Activated effector memory CD4-positive, alpha-beta T cell treated with Interleukin-2 at 50 U/mL for 16 hours (primary cell): Measurements from ENCODE around the gene KIAA1614.
"Not testable (repeated sequence)": the region's sequence is repeated elsewhere in the genome, so short reads cannot be mapped to it uniquely, and the experiment has no call there.

Experiments used
- DNase-seq: peaks from one replicate; pipeline ENCODE4 v3.0.0-alpha.2; 2020

Gene KIAA1614

DNA sequence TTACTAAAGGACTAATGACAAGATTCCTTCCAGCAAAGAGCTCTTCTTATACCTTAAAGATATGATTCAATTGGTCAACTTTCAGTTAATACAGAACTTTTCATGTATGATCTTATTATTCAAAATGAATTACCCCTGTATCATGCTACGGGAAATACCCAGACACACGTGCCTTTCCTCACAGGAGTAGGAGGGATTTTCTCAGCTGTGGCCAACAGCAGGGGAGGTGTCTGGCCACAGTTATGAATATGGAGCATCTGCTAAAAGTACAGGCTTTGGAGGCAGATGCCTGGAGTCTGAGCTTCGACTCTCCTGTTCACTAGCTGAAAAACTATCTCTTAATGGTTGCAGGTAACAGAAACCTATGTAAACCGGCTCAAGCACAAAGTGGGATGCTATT lies 53.6 kb downstream of the KIAA1614 start:
- DNase-seq: no peak

DNA sequence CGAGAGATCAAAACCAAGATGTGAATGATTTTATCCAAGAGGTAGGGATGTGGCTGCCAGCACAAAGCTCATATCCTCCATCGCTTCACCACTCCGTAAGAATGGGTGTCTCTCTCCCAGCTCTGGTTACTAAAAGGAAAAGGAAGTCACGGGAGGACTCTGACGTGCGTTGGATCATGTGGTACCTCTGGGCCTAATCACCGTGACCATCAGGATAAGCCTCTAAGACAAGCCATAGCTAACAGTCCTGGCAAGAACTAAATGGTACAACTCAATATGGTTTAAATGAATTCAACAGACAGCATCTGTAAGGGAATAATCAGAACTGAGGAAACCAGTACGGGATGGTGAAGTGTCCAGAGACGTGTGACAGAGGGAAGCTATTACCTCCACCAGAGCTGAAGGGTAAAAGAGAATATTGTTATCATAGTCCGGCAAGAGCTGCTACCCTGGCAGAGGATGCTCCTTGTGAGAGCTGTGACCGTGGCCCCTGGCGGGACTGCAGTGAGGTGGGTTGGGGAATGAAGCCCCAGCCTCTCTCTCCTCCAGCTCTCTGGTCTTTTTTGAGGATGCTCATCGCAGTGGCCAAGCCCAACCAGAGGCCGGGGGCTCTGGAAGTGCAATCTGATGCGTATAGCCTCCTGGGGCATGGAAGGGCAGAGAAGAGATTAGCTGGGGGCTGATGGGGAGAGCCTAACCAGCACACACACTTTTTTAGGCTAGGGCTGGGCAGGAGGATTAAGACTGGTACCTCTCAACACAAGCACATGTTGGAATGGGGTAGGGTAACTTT lies 54.2 kb downstream of the KIAA1614 start:
- DNase-seq: no peak

DNA sequence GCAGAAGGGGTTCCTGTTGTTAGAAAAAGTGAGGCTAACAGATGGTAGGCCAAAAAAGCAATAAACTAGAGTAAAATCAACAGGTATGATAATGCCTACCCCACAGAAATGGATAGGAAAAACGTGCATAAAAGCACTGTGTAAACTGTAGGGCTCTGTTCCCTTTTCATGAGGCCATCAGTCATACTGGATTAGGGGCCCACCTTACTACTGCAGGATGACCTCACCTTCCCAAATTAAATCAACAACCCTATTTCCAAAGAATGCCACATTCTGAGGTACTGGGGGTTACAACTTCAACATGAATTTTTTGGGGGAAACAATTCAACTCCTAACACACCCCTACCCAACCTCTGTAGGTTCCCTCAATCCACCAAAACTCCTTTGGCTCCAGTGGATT lies 54.9 kb downstream of the KIAA1614 start:
- DNase-seq: no peak

DNA sequence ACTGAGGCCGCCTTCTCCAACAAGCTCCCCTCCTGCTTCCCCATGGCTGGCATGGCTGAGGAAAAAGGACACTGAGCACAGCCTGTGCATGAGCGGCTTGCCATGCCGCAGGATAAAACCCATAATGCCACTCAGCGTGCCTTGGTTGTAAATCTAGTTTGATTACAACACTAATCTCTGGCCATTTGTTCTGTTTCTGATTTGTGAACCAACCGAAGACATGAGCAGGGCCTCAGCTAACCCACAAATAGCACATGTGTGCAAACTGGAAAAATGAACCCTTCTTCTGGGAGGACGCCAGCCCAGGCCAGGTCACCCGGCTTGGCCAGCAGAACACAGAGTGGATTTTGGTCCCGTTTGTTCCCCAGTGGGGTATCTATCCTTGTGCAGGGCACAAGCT lies 56.1 kb downstream of the KIAA1614 start:
- DNase-seq: not testable (repeated sequence)

DNA sequence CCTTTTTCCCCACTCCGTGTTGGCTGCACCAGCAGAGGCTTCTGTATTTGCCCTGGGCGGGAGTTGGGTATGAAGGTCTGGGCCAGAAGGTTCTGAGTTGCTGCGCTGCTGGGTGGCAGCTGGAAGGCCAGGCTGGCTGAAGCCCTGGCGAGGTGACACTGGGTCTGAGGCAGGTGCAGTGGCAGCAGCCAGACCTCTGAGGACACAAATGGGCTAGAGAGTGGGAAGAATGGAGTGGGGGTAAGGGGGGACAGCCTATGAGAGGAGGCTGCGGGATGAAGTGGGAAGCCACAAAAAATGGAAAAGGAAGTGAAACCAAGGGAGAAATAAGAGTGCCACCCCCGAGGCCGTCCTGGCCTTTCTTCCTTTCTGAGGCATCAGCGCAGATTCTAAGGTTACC lies 56.7 kb downstream of the KIAA1614 start:
- DNase-seq: no peak

DNA sequence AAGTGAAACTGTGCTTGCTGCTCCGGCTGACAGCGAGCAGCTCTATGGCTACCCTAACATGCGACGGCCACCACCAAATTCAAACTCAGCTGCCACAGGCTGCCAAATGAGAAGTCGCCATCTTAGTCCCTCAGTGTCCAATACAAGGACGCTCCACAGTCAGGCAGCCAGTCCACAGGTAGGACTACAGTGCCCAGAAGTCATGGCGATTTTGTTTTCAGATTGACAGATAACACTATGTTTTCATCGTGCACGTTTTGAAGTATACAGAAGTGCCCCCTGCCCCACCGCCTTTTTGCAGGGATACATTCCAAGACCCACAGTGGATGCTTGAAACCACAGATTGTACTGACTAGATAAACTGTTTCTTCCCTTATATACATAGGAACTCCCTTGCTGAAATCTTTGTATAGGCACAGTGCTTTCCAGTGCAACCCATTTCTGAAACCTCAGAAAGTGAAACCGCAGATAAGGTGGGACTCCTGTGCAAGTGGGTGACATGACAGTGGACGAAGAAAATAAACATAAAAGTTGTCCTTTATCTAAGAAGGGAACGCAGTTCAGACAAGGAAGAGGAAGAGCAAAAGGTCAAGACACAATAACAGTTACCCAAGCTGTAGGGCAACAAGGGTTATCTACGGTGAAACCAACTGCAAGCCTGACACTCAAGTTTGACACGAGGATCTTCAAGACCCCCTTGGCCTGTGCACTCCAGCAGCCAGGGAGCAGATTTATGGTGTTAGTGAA lies 57.8 kb downstream of the KIAA1614 start:
- no peak for DNase-seq

DNA sequence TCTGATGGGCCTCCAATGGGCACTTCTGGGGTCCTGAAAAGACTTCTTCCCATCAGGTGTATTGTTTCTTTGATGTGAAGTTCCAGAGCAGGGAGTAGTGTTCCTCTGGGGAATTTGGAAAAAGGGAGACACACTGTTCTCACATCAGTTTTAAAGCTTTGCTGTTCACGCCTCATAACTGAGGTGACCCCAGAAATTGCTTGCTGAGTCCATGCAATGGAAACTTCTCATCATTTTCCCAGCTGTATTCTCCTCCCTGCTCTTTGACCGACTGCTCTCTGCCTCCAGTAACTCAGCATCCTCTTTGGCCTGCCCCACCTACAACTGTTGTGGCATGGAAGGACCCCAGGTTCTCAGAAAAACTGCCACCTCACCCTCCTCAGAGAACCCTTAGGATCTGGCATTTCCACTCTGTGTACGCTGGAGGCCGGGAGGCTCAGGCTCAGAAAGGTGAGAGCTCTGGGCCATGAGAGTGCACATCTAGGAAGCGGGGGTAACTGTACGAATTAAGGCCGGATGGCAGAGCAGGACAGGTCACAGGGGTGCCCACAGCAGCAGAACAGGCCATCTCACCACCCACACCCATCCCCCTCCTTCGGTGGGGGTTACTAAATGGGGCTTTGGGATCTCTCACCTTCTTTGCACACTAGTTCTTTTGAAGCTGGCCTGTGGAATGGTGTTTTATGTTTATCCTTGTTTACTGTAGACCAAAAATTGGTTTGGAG lies 58.7 kb downstream of the KIAA1614 start:
- no peak for DNase-seq

DNA sequence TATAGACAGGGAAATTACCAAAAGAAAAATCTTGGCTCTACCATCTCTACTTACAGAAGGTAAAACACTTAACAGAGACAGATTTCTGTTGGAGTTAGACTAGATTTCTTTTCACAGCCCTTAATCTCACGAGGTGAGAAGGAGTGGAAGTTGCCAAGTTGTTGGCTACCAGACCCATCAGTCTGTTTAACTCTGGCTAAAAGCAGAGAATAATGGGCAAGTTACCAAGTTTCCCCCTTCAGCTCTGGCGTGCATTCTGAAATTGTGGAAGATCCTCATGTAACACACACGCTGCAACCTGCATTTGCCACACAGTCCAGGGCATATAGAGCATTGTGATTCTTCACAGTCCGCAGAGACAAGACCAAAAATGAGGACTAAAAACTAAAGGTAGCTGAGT lies 60.7 kb downstream of the KIAA1614 start:
- DNase-seq: no peak

DNA sequence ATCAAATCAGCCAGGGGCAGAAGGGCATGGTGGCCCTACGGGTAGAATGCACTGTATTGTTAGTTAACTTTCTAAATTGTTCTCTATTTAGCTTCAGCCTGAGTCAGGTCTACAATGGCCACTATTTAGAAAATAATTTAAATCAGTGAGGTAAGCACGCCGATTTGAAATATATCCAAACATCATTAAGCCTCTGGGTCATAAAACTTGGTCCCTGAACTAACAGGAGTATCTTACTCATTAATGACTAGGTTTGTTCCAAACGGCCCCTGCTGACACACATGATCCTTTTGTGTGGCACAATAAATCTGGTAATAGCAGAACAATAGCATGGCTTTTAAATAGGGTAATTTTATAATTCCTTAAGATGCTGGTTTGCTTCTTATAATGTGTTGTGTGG lies 61.5 kb downstream of the KIAA1614 start:
- DNase-seq: no peak

DNA sequence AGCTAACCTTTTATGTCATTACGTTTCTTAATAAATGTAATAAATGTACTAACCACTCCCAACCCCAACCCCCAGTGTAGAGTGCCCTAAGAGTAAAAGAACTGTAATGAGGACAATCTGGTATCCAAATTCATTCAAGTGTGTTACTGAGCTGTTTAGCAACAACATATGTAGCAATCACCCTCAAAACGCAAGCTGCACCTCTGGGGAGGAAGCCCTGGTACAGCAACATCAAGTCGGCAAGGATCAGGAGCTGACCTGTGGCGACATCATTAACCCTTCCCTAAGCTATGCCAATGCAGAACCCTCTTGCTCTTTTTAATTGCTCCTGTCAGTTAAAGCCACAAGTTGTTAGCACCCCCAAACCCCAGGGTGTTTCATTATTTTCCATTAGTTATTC lies 62.9 kb downstream of the KIAA1614 start:
- DNase-seq: no peak

DNA sequence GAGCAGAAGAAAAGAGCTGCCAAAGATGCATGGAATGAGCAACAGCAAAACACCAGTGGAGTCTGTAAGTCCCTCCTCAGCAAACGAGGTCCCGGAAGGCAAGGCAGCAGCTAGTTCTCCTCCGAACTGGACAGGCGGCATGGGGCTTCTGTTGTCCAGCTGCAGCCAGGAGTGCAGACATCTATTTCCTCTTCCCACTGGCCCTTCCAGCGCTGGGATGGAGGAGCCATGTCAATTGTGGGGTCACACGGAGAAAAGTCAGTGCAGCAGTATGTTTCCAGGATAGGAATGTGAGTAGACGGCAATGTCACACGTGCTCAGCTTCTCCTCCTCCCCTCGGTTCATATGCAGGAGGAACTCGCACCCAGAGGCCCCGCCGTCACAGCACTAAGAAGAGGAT lies 63.5 kb downstream of the KIAA1614 start:
- no peak for DNase-seq

DNA sequence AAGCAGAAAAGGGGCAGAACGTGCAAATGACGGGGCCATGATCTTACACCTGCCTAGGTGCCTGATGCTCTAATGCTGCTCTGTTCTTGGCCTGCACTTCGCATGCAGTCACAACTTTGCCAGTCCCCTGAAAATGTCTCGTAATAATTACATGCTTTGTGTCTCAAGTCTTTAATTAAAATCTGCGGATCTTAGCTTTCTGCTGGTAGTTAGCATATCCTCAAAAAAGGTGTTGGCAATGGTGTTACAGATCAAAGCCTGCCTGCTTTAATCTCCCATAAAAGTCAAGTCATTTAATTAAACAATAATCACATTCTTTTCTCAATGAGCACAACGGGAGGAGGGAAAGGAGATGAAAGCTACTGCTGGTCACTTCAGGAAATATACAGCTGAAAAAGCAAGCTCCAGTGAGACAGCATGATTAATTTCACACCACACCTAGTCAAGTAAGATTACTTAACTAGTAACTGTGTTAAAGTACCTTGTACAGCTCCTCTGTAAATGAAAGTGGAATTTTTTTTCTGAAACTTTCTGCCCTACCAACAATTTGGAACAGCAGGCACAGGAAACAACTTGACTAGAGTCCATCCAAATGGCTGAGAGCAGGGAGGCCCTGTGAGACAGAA lies 64.1 kb downstream of the KIAA1614 start:
- DNase-seq: no peak

DNA sequence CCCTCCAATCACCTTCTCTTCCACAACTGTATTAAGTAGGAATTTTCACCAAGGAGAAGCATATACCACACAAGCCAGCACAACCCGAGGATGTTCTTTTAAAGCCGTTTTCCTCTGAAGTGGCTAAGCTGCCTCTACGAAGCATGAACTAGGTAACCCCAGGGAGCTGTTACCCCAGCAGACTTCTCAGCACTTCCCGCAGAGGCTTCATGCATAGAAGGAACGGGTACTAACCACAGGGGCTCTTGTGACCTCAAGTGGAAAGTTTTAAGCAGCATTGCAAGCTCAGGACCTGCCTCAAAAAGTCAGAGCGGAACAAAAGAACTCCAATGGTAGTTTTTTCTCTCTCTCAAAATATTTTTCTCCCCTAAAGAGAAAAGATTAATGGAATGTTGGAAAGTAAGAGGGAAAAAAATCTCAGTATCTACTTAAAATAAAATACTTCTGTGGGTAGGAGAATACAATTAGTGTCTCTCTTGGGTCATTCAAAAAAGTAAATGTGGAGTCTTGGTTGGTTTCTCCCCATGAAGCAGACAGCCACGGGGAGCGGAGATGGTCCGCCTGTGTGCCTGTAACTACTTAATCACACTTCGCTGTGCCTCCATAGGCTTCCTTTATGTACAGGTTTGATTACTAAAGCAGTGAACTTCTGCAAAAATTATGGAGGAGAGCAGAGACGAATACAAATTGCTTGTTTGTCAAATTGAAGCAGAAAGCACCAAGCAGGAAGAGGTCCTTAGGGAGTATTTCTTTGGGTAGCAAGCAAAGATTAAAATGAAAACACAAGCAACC lies 69.1 kb downstream of the KIAA1614 start:
- no peak for DNase-seq

DNA sequence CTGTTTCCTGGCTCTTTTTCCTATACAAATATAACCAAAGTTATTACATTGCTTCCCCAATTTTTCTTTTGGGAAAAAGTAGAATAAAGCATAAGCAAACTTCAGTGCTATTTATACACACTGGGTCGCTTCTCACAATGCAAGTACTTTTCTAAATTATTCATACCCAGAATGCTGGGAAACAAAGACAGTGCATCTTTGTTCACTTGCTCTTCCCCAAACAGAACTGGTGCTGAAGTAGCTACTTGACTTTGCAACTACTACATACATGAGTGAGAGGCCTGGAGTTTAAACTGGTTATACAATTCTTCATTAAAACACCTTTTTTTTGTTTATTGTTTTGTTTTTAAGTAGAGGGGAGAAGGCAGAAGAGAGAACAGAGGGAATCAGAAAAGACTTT lies 69.7 kb downstream of the KIAA1614 start:
- no peak for DNase-seq

DNA sequence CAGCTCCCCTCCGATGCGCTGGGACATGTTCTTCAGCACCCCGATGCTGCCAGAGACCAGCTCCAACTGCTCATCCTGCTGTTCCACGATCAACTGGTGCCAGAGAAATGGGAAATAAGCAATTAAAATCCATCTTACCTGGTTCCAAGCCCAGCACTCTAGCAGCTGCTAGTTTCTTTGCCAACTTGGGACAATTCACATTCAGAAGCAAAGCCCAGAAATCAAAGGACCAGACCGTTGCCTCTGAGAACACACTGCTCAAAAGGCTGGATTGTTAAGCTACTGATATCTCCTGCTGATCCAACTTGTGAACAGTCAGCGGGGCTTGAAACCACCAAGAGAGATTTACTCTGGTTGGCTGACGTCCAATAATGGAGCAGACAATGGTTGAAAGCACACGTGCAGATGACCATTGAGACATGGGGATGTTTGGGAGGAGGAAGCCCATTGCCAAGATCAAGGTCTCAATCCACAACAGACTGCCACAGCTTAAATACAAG lies 75.6 kb downstream of the KIAA1614 start:
- no peak for DNase-seq

DNA sequence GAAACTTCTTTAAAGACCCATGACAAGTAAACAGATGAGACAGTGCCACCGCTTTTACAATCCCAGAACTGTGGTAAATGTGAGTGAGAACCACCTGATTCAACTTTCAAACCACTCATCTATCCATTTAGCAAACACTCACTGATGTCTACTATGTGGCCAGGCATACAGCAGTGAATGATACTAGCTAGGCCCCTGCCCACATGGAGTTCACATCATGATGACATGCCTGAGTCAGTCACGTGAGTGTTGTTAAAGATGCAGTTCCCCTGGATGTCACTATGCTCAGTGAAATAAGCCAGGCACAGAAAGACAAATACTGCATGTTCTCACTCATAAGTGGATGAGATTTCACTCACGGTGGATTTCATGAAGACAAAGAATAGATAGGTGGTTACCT lies 81.6 kb downstream of the KIAA1614 start:
- no peak for DNase-seq

DNA sequence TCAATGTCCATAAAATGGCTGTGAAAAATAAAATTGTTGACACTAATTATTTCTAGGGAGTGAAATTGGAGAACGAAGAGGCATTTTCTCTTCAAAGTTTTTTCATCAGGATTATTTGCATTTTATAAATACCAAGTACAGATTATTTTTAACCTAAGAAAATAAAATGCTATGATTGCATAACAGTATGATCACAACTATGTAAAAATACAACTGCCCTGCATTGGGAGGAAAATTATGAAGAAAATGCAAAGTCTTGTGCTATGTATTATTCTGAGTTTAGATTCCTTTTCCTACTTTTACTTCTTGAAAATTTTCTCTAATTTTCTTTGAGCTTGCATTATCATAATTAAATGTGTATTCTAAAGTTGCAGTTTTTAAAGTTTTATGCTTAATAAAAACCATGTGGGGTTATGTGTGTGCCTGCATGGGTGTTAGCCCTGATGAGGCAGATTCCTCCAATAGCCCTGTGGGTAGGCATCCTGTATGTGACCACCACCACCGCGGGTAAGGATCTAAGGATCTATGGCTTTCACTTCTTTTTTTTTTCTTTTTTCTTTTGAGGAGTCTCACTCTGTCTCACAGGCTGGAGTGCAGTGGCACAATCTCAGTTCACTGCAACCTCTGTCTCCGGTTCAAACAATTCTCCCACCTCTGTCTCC lies 85.3 kb downstream of the KIAA1614 start:
- no peak for DNase-seq
